NCI-H187 treated with DMSO at 0.1 percent for 48 hours (cell line): ENCODE results near the gene SIAH3.
"Not testable (repeated sequence)": the region's sequence is repeated elsewhere in the genome, so short reads cannot be mapped to it uniquely, and the experiment has no call there.

Source experiments
- DNase-seq: peaks from one replicate; lab custom pipeline; 2025; lab: John Stamatoyannopoulos, UW

Gene SIAH3

DNA sequence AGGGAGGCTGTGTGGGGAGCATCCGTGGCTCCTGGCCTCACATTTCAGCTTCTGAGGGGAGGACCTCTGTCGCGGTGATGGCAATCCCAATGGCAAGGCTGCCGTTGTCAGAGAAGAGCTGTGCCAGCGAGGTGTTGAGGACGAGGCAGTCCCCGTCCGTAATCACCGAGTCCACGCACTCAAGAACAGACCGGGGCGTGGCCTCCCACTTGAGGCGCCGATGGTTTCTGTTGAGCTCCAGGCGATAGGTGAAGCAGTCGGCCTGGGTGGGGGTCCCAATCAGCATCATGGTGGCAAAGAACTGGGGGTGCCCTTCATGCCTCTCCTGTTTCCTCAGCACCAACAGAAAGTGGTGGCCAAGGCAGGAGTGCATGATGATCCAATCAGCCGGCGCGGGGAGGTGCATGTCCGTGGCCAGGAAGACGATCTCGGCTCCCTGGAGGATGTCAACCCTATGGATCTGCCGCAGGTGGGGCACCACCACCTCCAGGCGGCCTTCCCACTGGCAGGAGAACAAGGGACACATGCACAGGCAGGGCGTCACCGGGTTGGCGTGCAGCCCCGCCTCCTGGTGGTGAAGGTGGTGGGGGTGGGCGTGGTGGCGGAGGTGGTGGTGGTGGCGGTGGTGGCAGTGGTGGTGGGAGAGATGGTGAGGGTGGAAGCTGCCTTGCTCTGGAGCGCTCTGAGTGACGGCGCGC lies 68.1 kb downstream of the SIAH3 start:
- DNase-seq = no peak

DNA sequence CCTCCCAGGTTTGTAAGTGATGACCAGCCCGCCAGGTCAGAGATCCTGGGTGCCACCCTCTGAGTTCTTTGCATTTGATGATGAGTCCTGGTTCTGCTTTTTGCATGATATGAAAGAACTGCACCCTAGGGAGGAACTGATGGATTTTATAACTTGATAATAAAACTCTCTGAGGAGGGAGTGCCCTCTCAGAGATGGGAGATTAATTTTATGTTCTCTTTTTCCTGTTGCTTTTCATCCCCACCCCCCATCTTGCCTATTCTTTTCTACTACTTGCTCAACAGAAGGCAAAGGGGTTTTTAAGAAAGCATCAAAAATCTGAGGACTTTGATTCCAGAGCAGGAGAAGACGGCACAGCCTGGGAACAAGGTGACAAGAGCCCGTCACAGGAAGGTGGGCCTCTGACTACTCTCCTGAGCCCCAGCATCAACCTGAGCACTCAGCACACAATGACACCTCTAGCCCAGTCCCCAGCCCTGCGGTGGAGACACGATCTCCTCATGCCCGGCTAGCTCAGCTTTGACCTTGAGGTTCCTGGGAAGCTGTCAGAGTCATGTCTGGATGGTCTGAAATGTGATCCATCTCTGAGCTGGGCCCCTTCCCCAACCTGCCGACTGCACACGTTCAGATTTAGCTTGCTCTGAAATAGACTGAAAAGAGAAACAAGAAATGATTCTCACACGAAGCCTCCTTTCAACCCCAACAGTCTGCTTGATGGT lies 69.1 kb downstream of the SIAH3 start:
- no peak for DNase-seq

DNA sequence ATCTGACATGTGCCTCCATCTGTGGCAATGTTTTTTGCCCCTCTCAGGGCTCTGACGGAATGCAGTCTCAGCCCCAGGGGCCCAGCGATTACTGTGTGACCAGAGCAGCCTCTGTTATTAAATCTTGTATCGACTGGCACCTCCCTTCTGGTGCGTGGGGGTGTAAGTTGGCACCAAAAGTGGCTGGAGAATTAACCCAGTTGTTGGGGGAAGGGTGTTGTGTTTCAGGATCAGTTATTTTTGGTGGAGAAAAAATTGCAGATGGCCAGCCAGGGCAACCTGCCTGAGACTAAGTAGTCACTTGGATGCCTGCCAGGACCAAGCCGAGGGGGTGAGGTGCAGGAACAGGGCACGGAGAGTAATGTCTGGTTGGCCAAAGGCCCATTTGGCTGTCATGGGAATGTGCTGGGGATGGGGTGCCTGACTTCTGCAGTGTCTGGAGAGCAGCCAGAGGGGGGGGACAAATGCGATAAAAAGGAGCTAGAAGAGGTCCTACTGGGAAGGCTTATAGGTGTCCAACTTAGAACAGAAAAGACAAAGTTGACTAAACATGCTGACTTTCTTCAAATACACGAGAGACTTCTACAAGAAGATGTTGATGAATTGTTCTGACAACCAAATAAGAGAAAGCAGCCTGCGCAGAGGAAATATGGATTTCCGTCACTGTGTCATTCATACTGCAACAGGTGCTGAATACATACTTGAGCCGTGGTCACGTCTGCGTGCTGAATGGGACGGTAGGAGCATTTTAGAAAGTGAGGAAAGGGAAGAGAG lies 69.8 kb downstream of the SIAH3 start:
- peak; percentile 60 for DNase-seq

DNA sequence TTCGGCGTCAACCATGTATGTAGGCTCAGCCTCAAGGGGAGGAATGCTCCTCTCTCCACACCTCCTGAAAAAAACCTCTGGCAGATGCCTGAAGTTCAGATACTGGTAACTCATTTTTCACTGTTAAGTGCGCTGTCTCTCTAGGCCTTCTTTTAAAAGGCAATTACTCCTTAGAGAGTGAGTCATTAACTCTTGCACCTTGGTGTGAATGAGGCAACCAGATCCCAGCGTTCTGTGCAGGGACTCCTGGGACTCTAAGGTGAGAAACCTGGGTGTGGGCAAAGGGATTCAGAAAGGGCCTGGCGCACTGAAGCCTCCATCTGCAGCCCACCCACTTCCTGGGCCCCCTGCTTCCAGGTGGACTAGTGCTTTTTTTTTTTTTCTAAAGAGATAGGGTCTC lies 71.7 kb downstream of the SIAH3 start:
- no peak for DNase-seq

DNA sequence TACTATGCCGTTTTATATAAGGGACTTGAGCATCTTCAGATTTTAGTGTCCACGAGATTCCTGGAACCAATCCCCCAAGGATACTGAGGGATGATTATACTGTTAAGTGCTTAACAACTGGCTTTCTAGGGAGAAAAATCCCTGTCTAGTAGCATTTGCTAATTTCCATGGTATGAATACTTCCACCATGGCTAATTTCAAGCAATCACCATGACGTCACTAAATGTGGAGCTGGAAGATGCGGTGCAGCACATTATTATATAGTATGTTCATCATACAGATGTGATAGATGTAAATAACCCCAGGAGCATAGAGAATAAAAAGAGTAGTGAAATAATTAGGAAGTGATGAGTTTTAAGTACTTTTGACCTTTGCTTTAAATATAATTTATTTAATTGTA lies 72.7 kb downstream of the SIAH3 start:
- DNase-seq = no peak

DNA sequence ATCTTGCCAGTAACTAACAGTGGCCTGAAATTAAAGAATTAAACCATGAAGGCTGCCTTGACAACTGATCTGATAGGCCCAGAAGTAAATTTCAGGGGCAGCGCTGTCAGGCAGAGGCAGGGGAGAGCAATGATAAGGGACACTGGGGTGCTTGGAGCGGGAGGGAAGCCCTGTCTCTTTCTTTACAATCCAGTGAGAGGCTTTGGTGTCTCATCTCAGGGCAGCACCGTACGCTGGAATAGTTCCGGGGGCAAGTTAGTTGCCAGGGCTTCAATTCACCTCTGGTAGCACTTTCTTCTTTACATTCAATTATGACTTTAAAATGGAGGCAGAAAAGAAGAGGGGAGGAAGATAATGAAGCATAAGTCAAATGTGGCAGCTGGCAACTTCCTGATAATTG lies 74.8 kb downstream of the SIAH3 start:
- DNase-seq = no peak

DNA sequence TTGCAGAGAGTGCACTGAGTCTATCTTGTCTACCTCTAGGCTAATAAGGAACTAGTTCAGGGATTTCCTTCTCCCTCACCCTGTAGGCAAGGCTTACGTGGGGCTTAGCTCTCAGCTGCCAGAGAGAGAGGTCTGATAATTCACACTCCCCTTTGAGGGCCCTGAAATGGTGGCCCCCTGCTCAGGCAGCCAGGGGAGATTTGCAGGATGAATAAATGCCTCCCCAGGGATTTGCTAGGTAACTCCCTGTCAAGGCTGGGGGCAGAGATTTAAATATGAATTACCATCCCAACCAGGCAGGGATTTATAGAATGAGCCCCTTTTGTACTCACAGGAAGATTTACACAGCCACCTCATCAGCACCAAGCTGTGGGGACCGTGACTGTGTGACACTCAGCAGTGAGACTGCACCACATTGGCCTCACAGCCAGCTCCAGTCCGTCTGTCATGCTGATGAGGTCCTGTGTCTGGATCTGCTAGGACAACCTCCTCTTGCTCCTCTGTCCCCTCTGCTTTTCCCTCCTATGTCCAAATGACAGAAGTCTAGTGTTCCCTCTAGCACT lies 76.1 kb downstream of the SIAH3 start:
- no peak for DNase-seq

DNA sequence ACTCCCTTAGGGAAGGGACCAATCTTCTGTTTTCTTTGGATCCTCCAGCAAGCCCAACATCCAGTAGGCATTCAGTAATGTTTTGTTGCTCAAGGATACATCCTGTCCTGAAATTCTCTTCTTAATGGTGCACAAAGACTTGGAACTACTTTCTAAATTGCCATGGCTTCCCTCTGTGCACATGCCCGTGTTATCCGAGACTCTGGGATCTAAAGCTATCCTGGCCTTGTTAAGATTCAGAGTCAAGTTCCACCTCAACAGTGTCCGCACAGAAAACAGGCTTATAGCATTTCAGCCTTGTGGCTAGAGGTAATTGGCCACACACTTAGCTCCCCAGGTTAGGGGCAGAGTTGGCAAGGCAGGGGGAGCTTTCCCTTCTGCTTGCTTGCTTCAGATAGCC lies 77.6 kb downstream of the SIAH3 start:
- no peak for DNase-seq

DNA sequence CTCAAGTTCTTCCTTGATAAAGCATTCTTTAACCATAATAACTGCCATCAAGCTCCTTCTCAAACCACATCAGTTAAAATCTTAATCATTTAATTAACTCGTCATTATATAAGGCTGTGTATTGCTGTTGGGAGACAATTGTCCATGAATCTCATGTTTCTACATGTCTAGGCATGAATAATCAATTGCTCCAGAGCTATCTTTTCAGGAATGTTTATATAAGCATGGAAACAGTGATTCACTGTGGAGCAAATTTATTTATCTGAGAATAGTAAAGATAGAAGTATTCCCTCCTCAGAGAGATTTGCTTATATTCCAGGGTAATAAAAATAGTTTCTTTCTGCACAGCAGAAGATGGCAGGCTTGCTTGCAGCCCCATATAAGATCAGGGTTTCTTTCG lies 78.3 kb downstream of the SIAH3 start:
- no peak for DNase-seq

DNA sequence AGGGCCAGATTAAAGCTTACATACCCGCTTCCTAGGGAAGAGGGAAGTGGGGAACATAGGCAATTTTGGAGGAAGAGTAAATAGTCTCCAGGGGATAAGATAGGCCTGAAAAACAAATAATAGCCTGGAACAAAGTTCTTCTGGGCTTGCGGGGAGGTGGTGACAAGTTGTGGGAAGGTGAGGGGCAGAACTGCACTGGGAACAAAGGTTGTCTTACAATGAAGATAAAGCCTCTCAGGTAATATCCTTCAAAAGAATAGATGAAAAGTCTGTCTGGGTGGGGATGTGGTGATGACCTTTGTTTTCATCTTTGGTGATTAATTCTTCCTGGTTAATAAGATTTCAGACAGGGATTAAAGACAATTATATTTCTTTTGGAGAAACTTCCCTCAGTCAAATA lies 80.7 kb downstream of the SIAH3 start:
- DNase-seq = no peak

DNA sequence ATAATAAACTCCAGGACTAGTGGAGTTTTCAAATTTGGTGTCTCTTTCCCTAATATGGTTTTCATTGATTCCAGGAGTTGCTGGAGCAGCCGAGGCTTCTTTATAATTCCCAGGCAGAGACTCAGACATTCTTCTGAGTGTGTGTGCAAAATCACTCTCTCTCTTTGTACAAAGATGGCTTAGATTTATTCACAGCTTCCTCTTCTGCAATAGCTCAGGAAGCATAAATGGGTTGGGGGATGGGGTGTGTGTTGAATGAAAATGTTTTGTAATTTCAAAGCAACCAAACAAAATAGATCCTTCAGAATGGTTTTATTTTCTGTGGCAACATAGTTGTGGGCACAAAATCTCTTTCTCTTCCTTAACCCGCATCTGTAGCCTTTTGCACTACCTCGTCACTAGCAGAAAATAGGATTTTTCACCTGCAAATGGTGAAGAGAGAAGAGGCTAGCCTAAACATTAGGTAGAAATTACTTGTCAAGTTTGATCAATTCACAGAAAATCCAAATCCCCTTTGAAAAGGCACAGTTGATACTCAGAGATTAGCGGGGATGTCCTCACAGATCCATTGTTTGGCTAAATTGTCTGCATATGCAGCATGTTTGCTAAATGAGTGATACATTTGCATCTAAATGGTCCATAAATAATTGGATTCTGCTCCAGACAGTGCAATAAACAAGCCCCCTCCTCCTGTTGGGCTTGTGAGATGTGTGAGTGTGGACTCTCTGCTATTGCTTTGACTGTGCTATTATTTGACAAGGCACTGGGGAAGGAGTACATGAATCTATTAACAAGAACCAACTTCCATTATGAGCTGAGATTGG lies 82.7 kb downstream of the SIAH3 start:
- DNase-seq = no peak

DNA sequence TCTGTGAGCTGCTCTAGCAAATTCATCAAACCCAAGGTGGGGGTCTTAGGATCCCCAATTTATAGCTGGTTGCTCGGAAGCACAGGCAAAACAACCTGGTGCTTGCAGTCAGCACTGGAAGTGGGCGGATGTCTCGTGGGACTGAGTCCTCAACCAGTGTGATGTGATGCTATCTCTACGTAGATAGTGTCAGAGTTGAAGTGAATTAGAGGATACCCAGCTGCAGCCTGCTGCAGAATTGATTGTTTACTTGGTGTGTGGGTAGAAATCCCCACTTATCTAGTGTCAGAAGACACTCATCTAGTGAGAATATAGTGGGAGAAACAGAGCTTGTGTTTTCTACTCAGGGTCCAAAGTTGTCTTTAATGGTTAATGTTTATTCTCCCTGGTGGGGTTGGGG lies 86.1 kb downstream of the SIAH3 start:
- no peak for DNase-seq

DNA sequence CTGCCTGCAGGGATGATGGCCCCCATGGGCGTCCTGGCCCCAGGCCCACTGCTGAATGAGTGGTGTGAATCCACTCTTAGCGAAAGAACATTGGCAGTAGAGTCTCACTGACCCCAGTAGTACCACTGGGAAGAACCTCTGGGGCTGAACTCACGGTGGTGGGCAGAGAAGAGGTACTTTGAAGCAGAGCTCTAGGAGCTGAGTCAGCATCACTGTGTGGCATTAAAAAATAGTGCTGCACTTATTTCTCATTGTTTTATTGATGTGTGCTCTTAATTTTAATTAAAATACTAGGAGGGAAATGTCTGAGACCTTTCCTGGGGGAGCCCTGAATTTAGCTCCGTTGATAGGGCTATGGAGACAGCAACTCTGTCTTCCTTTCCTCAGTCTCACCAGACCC lies 88.1 kb downstream of the SIAH3 start:
- DNase-seq = no peak

DNA sequence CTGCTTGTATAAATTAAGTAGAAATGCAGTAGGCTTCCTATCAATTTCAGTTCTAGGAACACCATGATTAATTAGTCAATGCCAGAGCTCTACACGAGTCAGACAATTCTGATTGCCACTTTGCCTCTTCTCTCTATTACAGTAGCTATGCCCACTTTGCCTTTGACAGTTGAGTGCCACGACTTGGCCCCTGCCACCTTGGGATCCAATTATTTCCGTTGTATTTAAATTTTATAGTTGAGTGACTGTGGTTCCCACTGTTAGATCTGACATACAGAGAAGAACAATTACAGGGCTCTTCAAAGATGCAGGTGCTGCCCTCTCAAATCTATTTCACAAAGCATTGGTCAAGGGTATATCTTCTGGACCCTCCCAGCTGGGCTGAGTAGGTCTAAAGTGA lies 94.0 kb downstream of the SIAH3 start:
- DNase-seq = not testable (repeated sequence)

DNA sequence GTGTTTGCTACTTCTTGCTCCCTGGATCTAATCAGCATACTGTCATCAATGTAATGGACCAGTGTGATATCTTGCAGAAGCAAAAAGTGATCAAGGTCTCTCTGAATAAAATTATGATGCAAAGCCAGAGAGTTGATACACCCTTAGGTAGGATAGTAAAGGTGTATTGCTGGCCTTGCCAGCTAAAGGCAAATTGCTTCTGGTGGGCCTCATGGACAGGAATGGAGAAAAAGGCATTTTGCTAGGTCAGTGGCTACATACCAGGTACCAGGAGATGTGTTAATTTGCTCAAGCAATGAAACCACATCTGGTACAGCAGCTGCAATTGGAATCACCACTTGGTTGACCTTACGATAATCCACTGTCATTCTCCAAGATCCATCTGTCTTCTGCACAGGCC lies 95.1 kb downstream of the SIAH3 start:
- DNase-seq = not testable (repeated sequence)

DNA sequence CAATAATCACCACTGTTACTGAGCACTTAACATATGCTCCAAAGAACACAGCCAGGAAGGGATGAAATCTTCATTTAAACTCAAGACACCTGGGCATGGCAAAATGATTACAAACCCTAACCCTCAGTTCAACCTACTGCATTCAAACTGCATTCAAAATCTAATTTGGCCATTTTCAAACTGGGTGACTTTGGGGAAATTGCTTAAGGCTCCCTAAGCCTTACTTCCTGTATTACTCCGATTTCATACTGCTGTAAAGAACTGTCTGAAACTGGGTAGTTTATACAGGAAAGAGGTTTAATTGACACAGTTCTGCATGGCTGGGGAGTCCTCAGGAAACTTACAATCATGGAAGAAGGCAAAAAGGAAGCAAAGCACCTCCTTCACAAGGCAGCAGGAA lies 99.0 kb downstream of the SIAH3 start:
- no peak for DNase-seq

DNA sequence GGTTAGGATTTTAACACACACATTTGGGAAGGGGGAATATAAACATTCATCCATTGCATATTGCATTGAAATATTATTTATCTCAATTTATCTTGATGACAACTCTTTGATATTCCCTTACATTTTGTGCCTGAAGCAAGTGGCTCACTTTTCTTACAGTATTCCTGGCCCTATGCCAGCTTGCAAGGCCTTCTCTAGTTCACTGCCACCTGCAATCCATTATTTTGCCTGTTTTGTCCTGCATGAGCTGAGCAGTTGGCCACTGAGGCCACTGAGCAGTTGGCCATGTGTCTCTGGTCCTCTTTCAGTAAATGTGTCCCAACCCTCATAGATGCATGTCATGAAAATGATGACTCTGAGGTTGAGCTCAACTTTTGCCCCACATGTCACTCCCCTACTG lies 99.7 kb downstream of the SIAH3 start:
- no peak for DNase-seq

DNA sequence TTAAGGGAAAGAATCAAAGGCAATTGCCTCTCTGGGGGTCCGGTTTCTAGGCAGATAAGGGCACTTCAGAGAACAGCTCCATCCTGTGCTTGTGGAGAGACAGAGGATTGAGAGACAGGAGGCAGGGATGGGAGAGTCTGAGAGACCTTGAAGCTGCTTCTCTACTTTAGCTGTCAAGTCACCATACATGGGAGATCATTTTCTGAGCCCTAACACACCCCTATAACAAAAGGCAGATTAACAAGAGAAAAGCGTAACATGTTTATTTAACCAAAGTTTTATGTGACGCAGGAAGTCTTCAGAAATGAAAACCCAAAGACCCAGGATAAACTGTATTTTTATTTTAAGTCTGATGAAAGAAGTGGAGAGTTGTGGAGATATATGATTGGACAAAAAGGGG lies 101.0 kb downstream of the SIAH3 start:
- DNase-seq = no peak

DNA sequence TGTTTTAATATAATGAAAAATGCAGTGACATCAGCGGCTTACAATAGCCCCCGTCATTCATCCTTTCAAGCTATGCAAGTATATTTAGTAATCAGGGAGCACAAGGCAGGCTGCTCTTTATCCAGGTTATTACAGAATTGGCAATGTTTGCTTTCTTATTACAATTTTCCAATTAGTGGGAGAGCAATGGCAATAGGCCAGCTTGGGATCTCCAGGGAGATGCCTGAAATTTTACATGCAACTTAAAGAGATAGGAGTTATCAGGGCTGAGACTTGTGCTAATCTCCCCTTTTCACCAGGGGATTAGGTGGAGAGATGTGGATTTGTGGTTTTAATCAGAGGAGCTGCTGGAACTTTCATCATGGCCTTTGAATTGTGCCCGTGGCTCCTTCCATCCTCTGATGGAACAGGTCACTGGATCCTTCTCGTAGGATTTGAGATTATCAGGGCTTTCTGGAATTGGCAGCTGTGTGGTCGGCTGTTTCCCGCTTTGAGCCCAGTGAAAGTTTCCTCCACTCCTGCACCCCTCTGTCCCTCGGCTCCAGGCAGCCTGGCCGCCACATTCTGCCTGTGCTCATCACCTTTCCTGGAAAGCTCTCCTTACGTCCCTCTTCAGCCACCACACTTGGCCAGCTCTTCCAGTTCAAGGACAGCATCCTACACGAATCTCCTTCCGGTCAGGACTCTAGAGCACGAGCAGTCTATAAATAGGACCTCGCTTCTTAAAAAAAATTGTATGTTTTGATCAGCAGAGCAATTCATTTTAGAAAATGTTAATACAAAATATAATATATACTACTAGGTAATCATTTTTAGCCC lies 102.4 kb downstream of the SIAH3 start:
- no peak for DNase-seq

DNA sequence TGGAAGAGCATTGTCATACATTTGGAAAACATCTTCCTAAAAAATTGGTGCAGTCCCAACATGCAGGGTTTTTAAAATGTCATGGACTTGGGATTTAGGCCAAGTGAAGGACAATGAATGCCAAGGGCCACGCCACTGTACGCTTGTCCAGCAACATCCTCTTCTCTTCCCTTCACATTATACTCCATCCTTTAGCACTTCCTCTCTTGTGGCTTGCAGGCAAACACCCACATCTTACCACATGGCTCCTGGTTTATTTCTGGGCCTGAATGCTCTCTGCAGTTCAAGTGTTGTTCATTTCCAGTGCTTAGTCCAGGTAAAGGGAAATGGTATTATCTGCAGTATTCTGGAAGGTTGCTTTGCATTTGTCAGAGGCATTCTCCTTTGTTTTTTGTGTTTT lies 104.5 kb downstream of the SIAH3 start:
- no peak for DNase-seq

DNA sequence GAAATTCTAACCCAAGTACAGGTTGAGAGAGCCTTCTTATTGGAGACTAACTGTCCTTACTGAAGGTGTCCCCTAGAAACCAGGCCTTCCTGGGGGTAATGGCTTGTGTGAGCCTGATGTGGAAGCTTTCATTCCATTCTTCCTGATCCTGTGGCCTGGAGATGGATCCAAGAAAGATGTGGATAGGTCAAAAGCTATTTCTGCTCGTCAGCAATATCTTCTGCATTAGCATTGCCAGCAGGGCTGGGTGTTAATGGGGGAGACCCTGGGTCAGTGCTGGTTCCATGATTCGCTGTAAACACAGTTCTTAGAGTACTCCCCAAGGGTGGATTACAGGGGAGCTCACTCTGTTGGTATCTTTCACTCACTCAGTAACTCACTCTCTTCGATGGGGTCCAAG lies 106.6 kb downstream of the SIAH3 start:
- DNase-seq = no peak
